K562 (cell line): Measurements from ENCODE around the gene SPATA6. TPM values are rescaled to one million over a fixed set of nuclear protein-coding genes. Genes with fewer than 3 reads are reported as not detected.
A peak's percentile ranks its signal among the peaks of the same experiment; 100 is the strongest.

Source experiments
- ARID2 ChIP-seq: fragments of 450-650 bp; IDR thresholded peaks from 2 replicates; pipeline ENCODE4 v1.6.1; 2017; ENCODE audit warnings: antibody characterized with exemption, mild to moderate bottlenecking
- BHLHE40 ChIP-seq: IDR thresholded peaks from 2 replicates; pipeline ENCODE4 v1.6.1; 2011; ENCODE audit warnings: low read length, improper control_type of control experiment
- ETV1 ChIP-seq: fragments of 450-650 bp; conservative IDR thresholded peaks from 2 replicates; pipeline ENCODE4 v1.6.1; 2016; ENCODE audit warnings: missing genetic modification characterization, control low read depth, low read depth, missing compliant biosample characterization
- FOXK1 ChIP-seq: sonication (generic); formaldehyde crosslinking; IDR thresholded peaks from 2 replicates; pipeline ENCODE4 v1.8.0; 2022; ENCODE audit warnings: missing genetic modification reagents, mild to moderate bottlenecking, borderline replicate concordance
- HNRNPH1 ChIP-seq: fragments of 200-400 bp; formaldehyde crosslinking; optimal IDR thresholded peaks from 2 replicates; pipeline ENCODE3; 2017; ENCODE audit warnings: low read depth, mild to moderate bottlenecking, low read length, moderate library complexity
- LEF1 ChIP-seq: fragments of 450-650 bp; IDR thresholded peaks from 2 replicates; pipeline ENCODE4 v1.6.1; 2016; ENCODE audit warnings: mild to moderate bottlenecking
- MAFF ChIP-seq: IDR thresholded peaks from 2 replicates; pipeline ENCODE4 v1.6.1; 2012; ENCODE audit warnings: low read length, improper control_type of control experiment
- NFE2L1 ChIP-seq: fragments of 450-650 bp; IDR thresholded peaks from 2 replicates; pipeline ENCODE4 v1.6.1; 2016; ENCODE audit warnings: missing genetic modification characterization, low read depth, mild to moderate bottlenecking, missing compliant biosample characterization, moderate library complexity, borderline replicate concordance
- RBM15 ChIP-seq: fragments of 200-400 bp; formaldehyde crosslinking; IDR thresholded peaks from 2 replicates; pipeline ENCODE4 v1.6.1; 2018; ENCODE audit warnings: mild to moderate bottlenecking, low read length, moderate library complexity; ENCODE audit not compliant: insufficient read depth
- SMAD1 ChIP-seq: fragments of 150-350 bp; IDR thresholded peaks from 2 replicates; pipeline ENCODE4 v1.6.1; 2014; ENCODE audit warnings: low read length, low read depth; ENCODE audit not compliant: partially characterized antibody
- ZBED1 ChIP-seq: IDR thresholded peaks from 2 replicates; pipeline ENCODE4 v1.6.1; 2014
- ZNF184 ChIP-seq: sonication (generic); formaldehyde crosslinking; IDR thresholded peaks from 2 replicates; pipeline ENCODE4 v1.5.0; 2020; ENCODE audit warnings: missing genetic modification reagents
- ZNF316 ChIP-seq: fragments of 450-650 bp; IDR thresholded peaks from 2 replicates; pipeline ENCODE4 v1.6.1; 2016
- ZNF589 ChIP-seq: fragments of 200-800 bp; sonication (Bioruptor generic); IDR thresholded peaks from 2 replicates; pipeline ENCODE4 v1.6.1; 2016; ENCODE audit warnings: low read depth, missing genetic modification characterization, missing compliant biosample characterization
- polyA plus RNA-seq, 8 experiments: library from polyadenylated mRNA; depleted of rRNA in 4 of 8; stranded (reverse) in 5 of 8; unstranded in 3 of 8; fragments of >200 nt; fragmentation: Nextera tagmentation in 2 of 8; fragmentation: Illumina TruSeq in 1 of 8; extraction: Ambion mirVana in 2 of 8; extraction: Trizol in 1 of 8; gene quantifications; 2 replicates each; pipeline versions ENCODE4 v1.2.1 to v1.2.3, GENCODE V29; 2011 to 2014; ENCODE audit warnings: inconsistent platforms in 1 of 8, missing spikeins in 1 of 8
- total RNA-seq, 7 experiments: library from RNA; depleted of rRNA in 6 of 7; stranded (reverse); fragments of >200 nt in 6 of 7; fragmentation: Illumina TruSeq in 2 of 7; extraction: Trizol in 2 of 7; gene quantifications; 2 replicates each; pipeline versions ENCODE4 v1.2.1 to v1.2.3, GENCODE V29; 2011 to 2021; ENCODE audit warnings: low replicate concordance in 1 of 7
- TF ChIP-seq, protein P1 (sequence below): fragments of 450-650 bp; IDR thresholded peaks from 2 replicates; pipeline ENCODE4 v1.6.1; 2017; ENCODE audit warnings: antibody characterized with exemption, mild to moderate bottlenecking
- TF ChIP-seq, protein P2 (sequence below): sonication (generic); formaldehyde crosslinking; IDR thresholded peaks from 2 replicates; pipeline ENCODE4 v1.8.0; 2022; ENCODE audit warnings: mild to moderate bottlenecking, missing genetic modification reagents, borderline replicate concordance
- TF ChIP-seq, protein P3 (sequence below): fragments of 450-650 bp; IDR thresholded peaks from 2 replicates; pipeline ENCODE4 v1.6.1; 2016; ENCODE audit warnings: mild to moderate bottlenecking

SPATA6 gene
- total and polyA plus RNA-seq, 9 of the 15 experiments (the other 6 are each of a cell fraction or from before 2014, with no cell fraction given): 0.01 to 0.91 (median 0.18) TPM

DNA sequence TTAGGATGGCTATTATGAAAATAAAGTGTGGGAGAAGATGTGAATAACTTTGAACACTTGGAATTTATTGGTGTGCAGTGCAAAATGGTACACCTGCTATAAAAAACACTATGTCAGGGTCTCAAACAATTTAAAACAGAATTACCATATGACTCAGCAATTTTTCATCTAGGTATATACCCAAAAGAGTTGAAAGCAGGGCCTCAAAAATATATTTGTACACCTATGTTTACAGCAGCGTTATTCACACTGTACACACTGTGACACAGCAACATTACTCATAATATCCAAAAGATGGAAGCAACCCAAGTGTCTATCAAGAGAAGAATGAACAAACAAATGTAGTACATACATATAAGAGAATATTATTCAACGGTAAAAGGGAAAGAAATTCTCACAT is 75.8 kb downstream of the SPATA6 start (continued):
- TF ChIP-seq, protein P1, sequence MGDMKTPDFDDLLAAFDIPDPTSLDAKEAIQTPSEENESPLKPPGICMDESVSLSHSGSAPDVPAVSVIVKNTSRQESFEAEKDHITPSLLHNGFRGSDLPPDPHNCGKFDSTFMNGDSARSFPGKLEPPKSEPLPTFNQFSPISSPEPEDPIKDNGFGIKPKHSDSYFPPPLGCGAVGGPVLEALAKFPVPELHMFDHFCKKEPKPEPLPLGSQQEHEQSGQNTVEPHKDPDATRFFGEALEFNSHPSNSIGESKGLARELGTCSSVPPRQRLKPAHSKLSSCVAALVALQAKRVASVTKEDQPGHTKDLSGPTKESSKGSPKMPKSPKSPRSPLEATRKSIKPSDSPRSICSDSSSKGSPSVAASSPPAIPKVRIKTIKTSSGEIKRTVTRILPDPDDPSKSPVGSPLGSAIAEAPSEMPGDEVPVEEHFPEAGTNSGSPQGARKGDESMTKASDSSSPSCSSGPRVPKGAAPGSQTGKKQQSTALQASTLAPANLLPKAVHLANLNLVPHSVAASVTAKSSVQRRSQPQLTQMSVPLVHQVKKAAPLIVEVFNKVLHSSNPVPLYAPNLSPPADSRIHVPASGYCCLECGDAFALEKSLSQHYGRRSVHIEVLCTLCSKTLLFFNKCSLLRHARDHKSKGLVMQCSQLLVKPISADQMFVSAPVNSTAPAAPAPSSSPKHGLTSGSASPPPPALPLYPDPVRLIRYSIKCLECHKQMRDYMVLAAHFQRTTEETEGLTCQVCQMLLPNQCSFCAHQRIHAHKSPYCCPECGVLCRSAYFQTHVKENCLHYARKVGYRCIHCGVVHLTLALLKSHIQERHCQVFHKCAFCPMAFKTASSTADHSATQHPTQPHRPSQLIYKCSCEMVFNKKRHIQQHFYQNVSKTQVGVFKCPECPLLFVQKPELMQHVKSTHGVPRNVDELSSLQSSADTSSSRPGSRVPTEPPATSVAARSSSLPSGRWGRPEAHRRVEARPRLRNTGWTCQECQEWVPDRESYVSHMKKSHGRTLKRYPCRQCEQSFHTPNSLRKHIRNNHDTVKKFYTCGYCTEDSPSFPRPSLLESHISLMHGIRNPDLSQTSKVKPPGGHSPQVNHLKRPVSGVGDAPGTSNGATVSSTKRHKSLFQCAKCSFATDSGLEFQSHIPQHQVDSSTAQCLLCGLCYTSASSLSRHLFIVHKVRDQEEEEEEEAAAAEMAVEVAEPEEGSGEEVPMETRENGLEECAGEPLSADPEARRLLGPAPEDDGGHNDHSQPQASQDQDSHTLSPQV: no peak
- TF ChIP-seq FOXK1 (CRISPR knock-in tag): no peak
- TF ChIP-seq, protein P2, sequence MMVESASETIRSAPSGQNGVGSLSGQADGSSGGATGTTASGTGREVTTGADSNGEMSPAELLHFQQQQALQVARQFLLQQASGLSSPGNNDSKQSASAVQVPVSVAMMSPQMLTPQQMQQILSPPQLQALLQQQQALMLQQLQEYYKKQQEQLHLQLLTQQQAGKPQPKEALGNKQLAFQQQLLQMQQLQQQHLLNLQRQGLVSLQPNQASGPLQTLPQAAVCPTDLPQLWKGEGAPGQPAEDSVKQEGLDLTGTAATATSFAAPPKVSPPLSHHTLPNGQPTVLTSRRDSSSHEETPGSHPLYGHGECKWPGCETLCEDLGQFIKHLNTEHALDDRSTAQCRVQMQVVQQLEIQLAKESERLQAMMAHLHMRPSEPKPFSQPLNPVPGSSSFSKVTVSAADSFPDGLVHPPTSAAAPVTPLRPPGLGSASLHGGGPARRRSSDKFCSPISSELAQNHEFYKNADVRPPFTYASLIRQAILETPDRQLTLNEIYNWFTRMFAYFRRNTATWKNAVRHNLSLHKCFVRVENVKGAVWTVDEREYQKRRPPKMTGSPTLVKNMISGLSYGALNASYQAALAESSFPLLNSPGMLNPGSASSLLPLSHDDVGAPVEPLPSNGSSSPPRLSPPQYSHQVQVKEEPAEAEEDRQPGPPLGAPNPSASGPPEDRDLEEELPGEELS (CRISPR knock-in tag): no peak
- TF ChIP-seq ARID2: no peak
- TF ChIP-seq MAFF: peak; percentile 56; the same call in 1 of the 2 replicates
- peak; percentile 61 for TF ChIP-seq ZNF316
- TF ChIP-seq, protein P3, sequence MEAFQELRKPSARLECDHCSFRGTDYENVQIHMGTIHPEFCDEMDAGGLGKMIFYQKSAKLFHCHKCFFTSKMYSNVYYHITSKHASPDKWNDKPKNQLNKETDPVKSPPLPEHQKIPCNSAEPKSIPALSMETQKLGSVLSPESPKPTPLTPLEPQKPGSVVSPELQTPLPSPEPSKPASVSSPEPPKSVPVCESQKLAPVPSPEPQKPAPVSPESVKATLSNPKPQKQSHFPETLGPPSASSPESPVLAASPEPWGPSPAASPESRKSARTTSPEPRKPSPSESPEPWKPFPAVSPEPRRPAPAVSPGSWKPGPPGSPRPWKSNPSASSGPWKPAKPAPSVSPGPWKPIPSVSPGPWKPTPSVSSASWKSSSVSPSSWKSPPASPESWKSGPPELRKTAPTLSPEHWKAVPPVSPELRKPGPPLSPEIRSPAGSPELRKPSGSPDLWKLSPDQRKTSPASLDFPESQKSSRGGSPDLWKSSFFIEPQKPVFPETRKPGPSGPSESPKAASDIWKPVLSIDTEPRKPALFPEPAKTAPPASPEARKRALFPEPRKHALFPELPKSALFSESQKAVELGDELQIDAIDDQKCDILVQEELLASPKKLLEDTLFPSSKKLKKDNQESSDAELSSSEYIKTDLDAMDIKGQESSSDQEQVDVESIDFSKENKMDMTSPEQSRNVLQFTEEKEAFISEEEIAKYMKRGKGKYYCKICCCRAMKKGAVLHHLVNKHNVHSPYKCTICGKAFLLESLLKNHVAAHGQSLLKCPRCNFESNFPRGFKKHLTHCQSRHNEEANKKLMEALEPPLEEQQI: no peak
- no peak for TF ChIP-seq BHLHE40
- no peak for TF ChIP-seq LEF1
- TF ChIP-seq SMAD1: no peak
- no peak for TF ChIP-seq ETV1 (tag)
- TF ChIP-seq ZBED1: no peak
- TF ChIP-seq NFE2L1 (tag): peak; percentile 41; the same call in 1 of the 2 replicates
- no peak for TF ChIP-seq ZNF589 (CRISPR knock-in tag)
- no peak for TF ChIP-seq ZNF184 (CRISPR knock-in tag)
- no peak for TF ChIP-seq HNRNPH1
- TF ChIP-seq RBM15: no peak
